Type B pancreatic cell (in vitro differentiated cells): ENCODE results near the gene NDST4. TPM values are rescaled to one million over a fixed set of nuclear protein-coding genes. Genes with fewer than 3 reads are reported as not detected.
"Not testable (repeated sequence)": the region's sequence is repeated elsewhere in the genome, so short reads cannot be mapped to it uniquely, and the experiment has no call there.

ENCODE experiments used
- DNase-seq: peaks from one replicate; pipeline ENCODE4 v3.0.0; 2021; ENCODE audit warnings: mixed read lengths; ENCODE audit not compliant: unreplicated experiment; ENCODE audit errors: extremely low spot score
- H3K27ac Mint-ChIP-seq: 2 replicates; pipeline ENCODE4 v1.8.0; 2021; ENCODE audit warnings: mild to moderate bottlenecking, mixed read lengths
- H3K27me3 Mint-ChIP-seq: 2 replicates; pipeline ENCODE4 v1.8.0; 2021; ENCODE audit warnings: mixed read lengths
- H3K36me3 Mint-ChIP-seq: 2 replicates; pipeline ENCODE4 v1.8.0; 2021; ENCODE audit warnings: mixed read lengths
- H3K4me1 Mint-ChIP-seq: one replicate; pipeline ENCODE4 v1.8.0; 2021; ENCODE audit warnings: mixed read lengths; ENCODE audit not compliant: unreplicated experiment
- H3K4me3 Mint-ChIP-seq: 2 replicates; pipeline ENCODE4 v1.8.0; 2021; ENCODE audit warnings: mild to moderate bottlenecking, mixed read lengths
- H3K9me3 Mint-ChIP-seq: 2 replicates; pipeline ENCODE4 v1.8.0; 2021; ENCODE audit warnings: mixed read lengths
- CTCF ChIP-seq: fragments of 200-600 bp; sonication (generic); conservative IDR thresholded peaks from 2 replicates; pipeline ENCODE4 v1.5.0; 2021; ENCODE audit warnings: antibody characterized with exemption, mild to moderate bottlenecking
- total RNA-seq: library from RNA; stranded (reverse); gene quantifications from 2 replicates; pipeline ENCODE4 v1.2.1, GENCODE V29; 2021; ENCODE audit warnings: low replicate concordance

NDST4 gene
- total RNA-seq, 1 donor from 2014 or later, result 9.9 TPM

- Mint-ChIP-seq H3K36me3 (peaks cover 4% of the 10 kb centered on the region), H3K27ac (no peak overlapping the region), H3K4me1 (peaks cover 10% of the 10 kb centered on the region), H3K9me3 (no peaks in the 10 kb centered on the region), H3K4me3 (peak overlapping the region; percentile 4), H3K27me3 (peaks cover 3% of the 10 kb centered on the region)
- no peak for TF ChIP-seq CTCF
- DNase-seq, result no peak
These were observed 115.1 kb downstream of the NDST4 start for GRCh38 chr4:114998316-114998715.

- Mint-ChIP-seq H3K36me3 (peaks cover 4% of the 10 kb centered on the region), H3K27ac (no peak overlapping the region), H3K9me3 (no peaks in the 10 kb centered on the region), H3K4me1 (peaks cover 10% of the 10 kb centered on the region), H3K27me3 (peaks cover 3% of the 10 kb centered on the region), H3K4me3 (peak overlapping the region; percentile 4)
- no peak for TF ChIP-seq CTCF
- no peak for DNase-seq
These were observed 115.7 kb downstream of the NDST4 start for GRCh38 chr4:114997576-114998247.

GRCh38 chr4:114986133-114986532, 127.3 kb downstream of the NDST4 start:
- DNase-seq, result no peak
- Mint-ChIP-seq H3K4me1 (no peaks in the 10 kb centered on the region), H3K4me3 (no peak overlapping the region), H3K36me3 (no peaks in the 10 kb centered on the region), H3K9me3 (peaks cover 4% of the 10 kb centered on the region), H3K27ac (no peak overlapping the region), H3K27me3 (no peaks in the 10 kb centered on the region)
- TF ChIP-seq CTCF, result no peak

GRCh38 chr4:114980932-114981708, 132.3 kb downstream of the NDST4 start:
- no peak for DNase-seq
- no peak overlapping the region for H3K27ac Mint-ChIP-seq
- no peaks in the 10 kb centered on the region for H3K36me3 Mint-ChIP-seq

GRCh38 chr4:114980399-114980798, 133.0 kb downstream of the NDST4 start:
- H3K9me3 Mint-ChIP-seq, H3K36me3 Mint-ChIP-seq, H3K4me1 Mint-ChIP-seq, H3K4me3 Mint-ChIP-seq, H3K27ac Mint-ChIP-seq, DNase-seq, H3K27me3 Mint-ChIP-seq: not testable (repeated sequence)

More at GRCh38 chr4:114980932-114981708, 132.3 kb downstream of the NDST4 start:
- peaks cover 4% of the 10 kb centered on the region for H3K9me3 Mint-ChIP-seq
- no peaks in the 10 kb centered on the region for H3K4me1 Mint-ChIP-seq
- no peak overlapping the region for H3K4me3 Mint-ChIP-seq
- no peak for TF ChIP-seq CTCF
- H3K27me3 Mint-ChIP-seq, result no peaks in the 10 kb centered on the region

- Mint-ChIP-seq H3K9me3 (no peaks in the 10 kb centered on the region), H3K36me3 (no peaks in the 10 kb centered on the region), H3K4me3 (no peak overlapping the region), H3K27me3 (no peaks in the 10 kb centered on the region), H3K4me1 (no peaks in the 10 kb centered on the region), H3K27ac (no peak overlapping the region)
- no peak for DNase-seq
- TF ChIP-seq CTCF, result no peak
These were observed 136.5 kb downstream of the NDST4 start for GRCh38 chr4:114976901-114977300.
